HG03103 (cell line): Measurements from ENCODE around the gene TMED1.

Experiments used
- ATAC-seq: cut with Tn5 transposase; IDR thresholded peaks from one replicate; pipeline ENCODE4 v1.9.1; 2021; ENCODE audit warnings: low read depth; ENCODE audit not compliant: unreplicated experiment

The TMED1 gene

DNA sequence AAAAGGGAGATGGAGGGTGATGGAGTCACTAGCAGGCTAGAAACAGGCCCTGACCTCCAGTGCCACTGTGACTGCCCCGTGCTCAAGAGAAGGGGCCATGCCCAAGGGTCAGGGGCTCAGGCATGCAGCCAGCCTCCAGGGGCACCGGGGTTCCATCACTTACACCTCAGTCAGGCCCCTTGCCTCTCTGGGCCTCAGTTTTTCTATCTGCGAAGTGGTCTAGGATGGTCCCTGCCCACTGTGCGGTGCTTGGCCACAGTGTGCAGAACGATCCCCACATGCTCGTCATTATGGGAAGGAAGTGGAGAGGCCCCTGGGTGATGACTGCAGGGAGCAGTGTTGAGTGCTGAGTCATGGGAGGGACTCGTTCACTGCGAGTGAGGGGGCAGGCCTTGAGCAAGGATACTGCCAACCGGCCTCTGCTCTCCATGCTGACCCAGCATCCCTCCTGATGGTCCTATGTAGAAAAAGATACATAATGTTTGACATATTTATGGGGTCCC, 23.1 kb downstream of the TMED1 start:
- ATAC-seq = no peak

DNA sequence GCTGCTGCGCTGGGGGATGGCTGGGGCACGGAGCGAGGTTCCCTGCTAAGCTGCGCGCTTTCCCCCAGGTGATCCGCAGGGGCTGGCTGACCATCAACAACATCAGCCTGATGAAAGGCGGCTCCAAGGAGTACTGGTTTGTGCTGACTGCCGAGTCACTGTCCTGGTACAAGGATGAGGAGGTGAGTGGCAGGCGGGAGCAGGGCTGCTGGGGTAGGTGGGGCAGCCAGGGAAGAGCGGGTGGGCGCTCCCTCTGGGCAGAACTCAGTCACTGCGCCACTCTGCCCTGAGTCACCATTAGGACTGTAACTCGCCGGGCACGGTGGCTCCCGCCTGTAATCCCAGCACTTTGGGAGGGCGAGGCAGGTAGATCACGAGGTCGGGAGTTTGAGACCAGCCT, 23.8 kb downstream of the TMED1 start:
- no peak for ATAC-seq

DNA sequence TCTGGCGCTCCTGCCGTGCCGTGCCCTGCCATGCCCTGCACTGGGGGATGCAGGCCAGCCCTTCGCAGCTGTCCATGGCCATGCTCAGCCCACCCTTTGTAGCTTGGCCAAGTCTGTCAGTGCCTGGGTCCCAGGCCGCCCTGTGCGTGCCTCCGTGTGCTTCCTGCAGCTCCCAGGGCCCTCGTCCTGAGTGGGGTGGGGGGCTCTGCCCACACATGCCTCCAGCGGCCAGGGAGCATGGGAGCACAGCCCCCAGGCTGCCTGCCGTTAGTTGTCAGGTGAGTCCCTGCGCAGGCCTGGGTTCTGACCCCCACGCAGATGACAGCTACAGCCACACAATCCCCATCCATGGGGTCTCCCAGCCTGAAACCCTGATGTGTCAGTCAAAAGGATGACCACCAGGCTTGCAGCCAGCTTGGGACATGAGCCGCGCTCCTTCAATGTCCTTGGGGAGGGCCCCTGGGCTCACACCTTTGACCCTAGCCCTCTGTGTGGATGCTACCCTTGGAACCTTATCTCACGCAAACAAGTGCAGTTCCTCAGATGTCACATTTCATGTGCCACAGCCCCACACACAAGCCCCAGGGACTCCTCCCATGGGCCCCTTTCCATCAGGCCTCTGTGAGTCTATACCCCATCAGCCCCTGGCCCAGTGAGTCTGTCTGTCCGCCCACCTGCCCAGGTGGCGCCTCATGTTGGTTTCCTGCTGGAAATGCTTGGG, 24.5 kb downstream of the TMED1 start:
- no peak for ATAC-seq

DNA sequence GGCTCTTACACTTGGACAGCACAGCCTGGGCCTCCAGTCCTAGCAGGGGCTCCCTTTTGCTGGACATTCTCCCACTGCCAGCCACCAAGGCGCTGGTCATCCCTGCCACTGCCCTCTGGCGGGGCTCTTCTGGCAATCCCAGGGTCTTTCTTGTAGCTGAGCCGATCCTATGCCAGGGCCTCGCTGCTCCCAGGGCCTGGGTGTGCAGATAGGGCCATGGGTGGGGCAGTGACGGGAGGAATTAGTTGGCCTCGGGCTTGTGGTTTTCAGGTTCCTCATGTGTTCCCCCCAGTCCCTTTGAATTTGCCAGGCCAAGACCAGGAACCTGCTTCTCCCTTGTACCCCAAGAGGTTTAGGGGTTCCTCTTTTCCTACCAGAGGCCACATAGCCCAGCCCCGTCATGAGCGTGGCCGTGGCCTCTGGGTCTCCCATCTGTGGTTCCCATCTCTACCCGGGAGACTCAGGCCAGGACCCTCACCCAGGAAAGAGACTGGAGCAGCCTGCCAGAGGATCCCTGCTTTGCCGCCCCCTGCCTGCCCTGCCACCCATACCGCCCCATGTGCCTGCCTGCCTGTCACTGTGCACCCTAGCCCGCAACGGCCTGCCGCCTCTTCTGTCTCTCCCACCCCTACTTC, 26.2 kb downstream of the TMED1 start:
- ATAC-seq = no peak

DNA sequence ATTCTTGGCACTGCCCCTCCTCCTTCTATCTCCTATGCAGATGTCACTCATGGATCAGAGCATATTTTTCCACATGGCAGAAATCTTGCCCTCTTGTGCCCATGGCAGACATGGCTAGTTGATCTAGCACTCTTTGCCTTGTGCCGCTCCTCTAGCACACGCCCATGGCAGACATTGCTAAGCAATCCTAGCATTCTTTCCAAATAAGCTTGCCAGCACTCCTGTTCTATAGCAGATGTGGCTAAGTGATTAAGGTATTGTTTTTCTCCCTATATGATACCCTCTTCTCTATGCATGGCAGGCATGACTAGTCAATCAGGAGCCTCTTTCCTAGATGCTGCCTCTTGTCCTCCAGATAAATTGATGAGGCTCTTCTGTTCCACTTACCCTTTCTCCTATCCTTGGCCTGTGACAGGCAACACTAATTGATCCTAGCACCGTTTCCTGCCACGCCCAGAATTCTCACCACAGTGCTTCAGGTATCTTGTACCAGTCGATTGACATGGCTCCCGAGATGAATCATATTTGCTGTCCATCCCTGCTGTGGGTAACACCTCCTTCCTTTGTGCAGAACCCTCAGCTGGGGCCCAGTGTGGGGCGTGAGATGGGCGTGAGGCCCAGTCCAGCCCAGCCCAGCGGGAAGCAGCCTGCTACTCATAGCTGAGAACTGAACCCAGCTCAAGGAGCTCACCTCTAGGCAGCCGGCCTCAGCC, 26.9 kb downstream of the TMED1 start:
- ATAC-seq = no peak

DNA sequence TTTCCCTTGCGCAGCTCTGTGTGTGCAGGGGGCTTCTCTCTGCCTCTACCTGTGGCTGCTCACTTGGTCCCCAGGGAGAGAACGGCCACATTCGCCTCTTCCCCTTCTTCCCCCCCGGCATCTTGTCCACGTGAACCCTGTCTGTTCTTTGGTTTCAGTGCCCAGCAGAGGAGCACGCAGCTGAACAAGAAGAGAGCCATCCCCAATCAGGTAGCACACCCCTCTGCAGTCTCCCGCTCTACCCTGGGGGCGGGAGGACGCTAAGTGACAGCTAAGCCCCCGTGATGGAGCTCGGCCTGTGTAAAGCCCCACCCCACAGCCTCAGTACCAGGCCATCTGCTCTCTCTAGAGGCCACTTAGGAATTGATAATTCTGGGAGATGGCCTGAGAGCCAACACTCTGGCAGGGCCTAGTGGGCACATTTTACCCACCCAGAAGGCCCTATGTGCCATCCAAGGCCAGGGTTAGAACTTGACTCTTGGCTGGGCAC, 30.2 kb downstream of the TMED1 start:
- no peak for ATAC-seq

DNA sequence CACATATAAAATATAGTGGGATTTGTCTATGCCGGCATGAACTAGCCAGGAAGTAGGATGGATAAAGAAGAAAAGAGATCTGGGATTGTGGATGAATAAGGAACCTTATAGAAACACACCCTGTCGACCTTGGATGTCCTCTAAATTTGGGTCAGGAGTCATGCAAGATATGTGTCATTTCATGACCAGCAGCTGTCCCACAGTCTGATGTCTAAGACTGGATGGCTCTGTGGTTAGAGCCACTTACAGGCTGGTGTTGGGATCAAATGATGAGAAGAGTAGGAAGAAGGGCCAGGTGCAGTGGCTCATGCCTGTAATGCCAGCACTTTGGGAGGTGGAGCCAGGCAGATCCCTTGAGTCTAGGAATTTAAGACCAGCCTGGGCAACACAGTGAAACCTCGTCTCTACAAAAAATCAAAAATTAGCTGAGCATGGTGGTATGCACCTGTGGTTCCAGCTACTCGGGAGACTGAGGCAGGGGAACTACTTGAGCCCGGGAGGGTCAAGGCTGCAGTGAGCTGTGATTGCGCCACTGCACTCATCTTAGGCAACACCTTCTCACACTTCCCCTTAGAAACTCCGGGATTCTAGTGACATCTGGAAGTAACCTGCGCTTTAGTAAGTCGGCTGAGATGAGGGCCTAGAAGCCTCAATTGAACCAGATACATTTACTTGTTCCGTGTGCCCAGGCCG, 30.8 kb downstream of the TMED1 start:
- ATAC-seq = no peak

DNA sequence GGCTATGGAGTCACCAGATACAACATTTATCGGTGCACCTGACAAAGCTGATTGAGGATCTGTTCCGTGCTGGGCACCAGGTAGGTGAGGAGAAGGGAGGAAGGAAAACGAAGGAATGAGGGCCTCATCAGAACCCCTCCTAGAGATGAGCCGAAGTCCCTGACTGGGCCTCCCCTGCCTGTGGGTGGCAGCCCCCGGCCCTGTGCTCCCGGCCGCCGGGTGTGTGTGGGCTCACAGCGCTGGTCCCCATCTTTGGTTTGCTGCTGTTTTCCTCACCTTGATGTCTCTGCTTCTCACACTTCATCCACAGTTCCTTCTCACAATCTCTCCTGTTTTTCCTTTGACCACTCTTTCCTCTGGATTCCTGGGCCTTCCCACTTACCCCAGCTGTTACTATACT, 32.8 kb downstream of the TMED1 start:
- no peak for ATAC-seq

DNA sequence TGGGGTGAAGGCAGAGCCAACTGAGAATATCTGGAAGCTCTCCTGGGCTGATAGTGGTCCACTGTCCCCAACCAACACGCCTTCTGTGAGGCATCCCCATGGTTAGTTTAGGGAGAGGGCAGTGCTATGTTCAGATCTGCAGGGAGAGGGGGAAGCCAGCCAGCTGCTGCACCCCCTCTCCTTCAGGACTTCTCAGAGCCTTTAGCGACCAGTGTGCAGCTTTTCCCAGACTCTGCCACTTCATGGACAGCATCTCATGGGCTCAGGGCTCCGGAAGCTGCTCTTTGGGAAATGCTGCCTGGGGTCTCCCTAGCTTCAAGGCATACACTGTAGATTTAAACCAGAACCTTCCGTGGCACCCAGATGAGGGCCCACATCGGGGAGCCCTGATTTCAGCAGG, 33.5 kb downstream of the TMED1 start:
- no peak for ATAC-seq

DNA sequence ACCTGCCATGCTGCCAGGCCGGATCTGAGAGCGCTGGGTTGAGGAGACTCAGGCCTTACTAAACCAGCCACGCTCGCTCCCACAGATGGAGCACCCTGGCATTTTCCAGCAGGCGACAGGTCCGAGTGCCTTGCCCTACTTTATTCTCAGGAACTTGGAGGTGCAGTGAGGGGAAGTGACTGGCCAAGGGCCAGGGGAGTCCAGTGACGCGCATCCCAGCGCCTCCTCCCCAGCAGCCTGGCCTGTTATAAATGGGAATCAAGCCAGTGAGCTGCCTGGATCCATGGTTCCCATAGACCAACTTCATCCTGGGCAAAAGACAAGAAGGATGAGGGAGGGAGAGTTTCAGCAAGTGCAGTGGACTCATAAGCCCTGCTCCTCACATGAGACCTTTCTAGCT, 35.5 kb downstream of the TMED1 start:
- no peak for ATAC-seq

DNA sequence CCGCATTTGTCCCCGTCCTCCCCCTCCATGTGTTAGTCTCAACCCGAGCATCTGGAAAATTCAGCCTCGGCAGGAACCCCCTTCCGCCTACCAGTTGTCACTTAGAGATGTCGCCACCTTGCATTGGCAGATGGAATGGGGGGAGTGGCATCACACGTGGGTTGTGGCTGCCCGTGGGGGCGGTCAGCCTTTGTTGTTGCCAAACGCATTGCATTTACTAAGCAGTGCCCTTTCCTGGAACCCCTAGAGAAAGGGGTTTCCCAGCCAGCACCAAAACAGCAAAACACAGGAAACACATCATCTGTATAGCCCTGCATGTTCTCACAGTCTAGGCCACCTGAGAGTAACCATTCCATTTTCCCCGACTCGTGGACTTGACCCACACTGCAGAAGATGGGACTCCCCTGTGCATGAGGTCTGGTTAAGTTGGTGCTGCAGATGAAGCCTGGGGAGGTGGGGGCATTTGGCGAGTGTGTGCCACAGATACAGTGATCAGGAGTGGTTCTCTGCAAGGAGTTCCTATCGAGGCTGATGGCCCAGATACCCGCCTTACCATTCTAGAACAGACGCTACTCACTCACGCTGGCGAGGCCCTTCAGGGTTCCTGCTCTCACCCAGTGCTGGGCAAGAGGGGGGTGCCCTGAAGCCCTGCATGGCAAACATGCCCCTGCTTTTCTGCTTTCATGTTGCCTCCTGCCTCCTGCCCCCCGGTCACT, 38.3 kb downstream of the TMED1 start:
- no peak for ATAC-seq

DNA sequence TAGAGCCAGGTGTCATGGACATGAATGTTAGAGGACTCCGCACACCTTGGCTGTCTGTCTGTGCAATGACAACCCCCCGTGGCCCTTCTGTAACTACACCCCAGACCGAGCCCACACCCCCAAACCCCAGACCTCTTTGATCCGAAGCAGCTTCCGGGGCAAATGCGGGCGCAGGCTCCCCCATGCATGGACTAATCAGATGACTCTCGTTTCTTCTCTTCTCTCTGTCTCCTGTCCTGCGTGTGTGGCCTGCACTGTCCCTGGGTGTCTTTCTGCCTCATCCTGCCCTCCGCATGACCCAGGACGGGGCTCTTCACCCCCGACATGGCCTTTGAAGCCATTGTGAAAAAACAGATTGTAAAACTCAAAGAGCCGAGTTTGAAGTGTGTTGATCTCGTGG, 38.9 kb downstream of the TMED1 start:
- no peak for ATAC-seq

DNA sequence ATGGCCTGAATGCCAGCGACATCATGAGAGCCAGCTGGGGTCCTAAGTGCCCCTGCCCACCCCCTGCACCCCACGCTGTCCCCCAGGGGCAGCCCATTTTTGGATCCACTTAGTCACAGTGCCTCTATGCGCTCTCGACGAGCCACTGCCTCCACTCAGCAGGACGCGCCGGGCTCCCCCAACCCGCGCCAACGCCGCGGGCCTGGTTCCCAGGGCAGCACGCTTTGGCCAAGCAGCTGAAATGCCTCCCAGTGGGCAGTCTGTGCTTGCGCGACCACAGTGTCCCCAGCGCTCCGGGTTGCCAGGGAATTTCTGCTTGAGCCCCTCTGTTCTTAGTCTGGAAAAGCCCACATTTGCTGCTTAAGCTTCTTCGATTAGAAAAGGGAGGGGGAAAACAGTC, 39.4 kb downstream of the TMED1 start:
- ATAC-seq = no peak

DNA sequence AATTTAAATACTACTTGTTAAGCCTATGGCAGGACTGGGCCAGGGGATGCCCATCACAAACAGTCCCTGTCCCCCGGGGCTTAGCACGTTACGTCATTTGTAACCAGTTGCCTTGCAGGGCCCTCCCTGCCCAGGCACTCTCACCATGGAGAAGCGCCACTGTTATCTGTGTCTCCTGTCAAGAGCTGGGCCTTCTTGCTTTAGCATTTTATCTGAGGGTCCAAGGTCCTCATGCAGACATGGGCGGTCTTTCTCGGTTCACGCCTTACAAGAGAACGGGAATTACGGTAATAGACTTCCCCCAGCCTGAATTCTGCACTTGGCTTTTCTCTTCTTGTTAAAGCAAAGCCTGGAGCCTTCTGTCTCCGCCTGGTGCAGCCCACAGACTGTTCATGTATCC, 46.1 kb downstream of the TMED1 start:
- no peak for ATAC-seq

DNA sequence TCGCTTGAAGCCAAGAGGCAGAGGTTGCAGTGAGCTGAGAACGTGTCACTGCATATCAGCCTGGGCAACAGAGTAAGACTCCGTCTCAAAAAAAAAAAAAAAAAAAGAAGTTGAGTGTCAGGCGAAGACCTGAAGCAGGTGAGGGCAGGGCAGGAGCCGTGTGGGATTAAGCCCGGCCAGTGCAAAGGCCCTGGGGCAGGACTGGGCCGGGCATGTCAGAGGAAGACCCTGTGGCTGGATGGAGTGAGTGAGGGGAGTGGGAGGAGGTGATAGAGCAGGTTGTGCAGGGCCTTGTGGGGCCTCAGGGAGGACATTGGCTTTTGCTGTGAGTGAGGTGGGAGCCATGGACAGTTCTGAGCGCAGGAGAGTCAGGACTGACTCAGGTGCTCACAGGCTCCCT, 47.9 kb downstream of the TMED1 start:
- no peak for ATAC-seq

DNA sequence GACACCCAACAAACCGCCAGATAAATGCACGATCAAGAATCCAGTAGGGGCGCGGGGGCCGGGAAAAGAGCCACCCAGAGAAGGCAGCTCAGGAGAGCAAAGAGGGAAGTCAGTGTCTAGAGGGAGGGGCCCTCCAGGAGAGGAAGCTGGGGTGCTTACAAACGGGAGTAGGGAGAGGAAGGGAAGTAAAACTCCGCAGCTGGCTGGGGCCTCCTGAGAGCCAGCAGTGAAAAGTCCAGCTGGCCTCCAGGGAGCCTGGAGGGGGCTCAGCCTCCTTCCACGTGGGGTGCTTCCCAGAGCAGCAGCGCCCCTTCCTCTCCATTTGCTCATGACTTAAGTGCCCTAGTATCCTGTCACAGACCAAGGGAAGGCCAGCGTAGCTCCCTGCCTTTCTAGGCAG, 51.8 kb downstream of the TMED1 start:
- ATAC-seq = no peak

DNA sequence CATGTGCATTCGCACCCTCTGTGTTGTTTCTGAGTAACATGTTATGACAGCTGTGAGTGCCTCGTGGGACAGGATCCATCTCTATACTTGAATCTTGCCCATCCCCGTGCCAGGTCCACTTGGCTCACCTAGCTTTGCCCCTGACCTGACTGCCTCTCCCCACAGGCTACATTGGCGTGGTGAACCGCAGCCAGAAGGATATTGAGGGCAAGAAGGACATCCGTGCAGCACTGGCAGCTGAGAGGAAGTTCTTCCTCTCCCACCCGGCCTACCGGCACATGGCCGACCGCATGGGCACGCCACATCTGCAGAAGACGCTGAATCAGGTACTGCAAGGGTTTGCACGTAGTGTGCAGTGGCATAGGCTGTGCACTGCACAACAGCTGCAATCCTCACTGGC, 53.2 kb downstream of the TMED1 start:
- ATAC-seq = no peak
